Lung (tissue), 12 donors: ENCODE measurements around the gene NXF1. TPM values are rescaled to one million over a fixed set of nuclear protein-coding genes. Genes with fewer than 3 reads are reported as not detected.

Experiments
- ATAC-seq: fragments of 200-7000 bp; cut with Tn5 transposase; one replicate; pipeline ENCODE4 v1.9.1; 2020; ENCODE audit warnings: moderate number of reproducible peaks; ENCODE audit not compliant: insufficient read depth, low FRiP score
- DNase-seq, 3 donors: peaks; one replicate each; pipeline ENCODE4 v3.0.0-alpha.2; 2013 to 2017
- H3K27ac ChIP-seq, 2 donors: one replicate each; pipeline ENCODE4 v1.5.1; 2013; ENCODE audit warnings: mild to moderate bottlenecking in 2 of 2, moderate library complexity in 2 of 2, control low read depth in 1 of 2, inconsistent platforms in 1 of 2, low read depth in 1 of 2, low read length in 1 of 2
- H3K27me3 ChIP-seq, 3 donors: one replicate each; pipeline ENCODE4 v1.5.1; 2013; ENCODE audit warnings: low read length in 2 of 3; ENCODE audit not compliant: control insufficient read depth in 3 of 3, insufficient read depth in 3 of 3
- H3K36me3 ChIP-seq, 4 donors: one replicate each; pipeline ENCODE4 v1.5.1; 2013; ENCODE audit warnings: low read length in 4 of 4, mild to moderate bottlenecking in 1 of 4, moderate library complexity in 1 of 4; ENCODE audit not compliant: control insufficient read depth in 4 of 4, insufficient read depth in 4 of 4
- H3K4me1 ChIP-seq, 5 donors: one replicate each; pipeline ENCODE4 v1.5.1; 2013; ENCODE audit warnings: low read length in 5 of 5, mild to moderate bottlenecking in 2 of 5, moderate library complexity in 1 of 5; ENCODE audit not compliant: control insufficient read depth in 5 of 5, insufficient read depth in 5 of 5
- H3K4me3 ChIP-seq: one replicate; pipeline ENCODE4 v1.5.1; 2013; ENCODE audit warnings: mild to moderate bottlenecking, control low read depth, moderate library complexity
- H3K9ac ChIP-seq, 2 donors: one replicate each; pipeline ENCODE4 v1.5.1; 2013; ENCODE audit warnings: low read length in 2 of 2, control low read depth in 1 of 2; ENCODE audit not compliant: insufficient read depth in 1 of 2
- H3K9me3 ChIP-seq, 4 donors: one replicate each; pipeline ENCODE4 v1.5.1; 2013; ENCODE audit warnings: low read length in 3 of 4, mild to moderate bottlenecking in 1 of 4, moderate library complexity in 1 of 4; ENCODE audit not compliant: control insufficient read depth in 4 of 4, insufficient read depth in 3 of 4
- CTCF ChIP-seq: IDR thresholded peaks from 2 replicates; pipeline ENCODE4 v1.5.1; 2012; ENCODE audit warnings: mild to moderate bottlenecking; ENCODE audit errors: control extremely low read depth, extremely low read depth
- WGBS, 2 donors: extraction: QIAGEN DNeasy Blood & Tissue Kit; methylation state at CpG; one replicate each; pipeline ENCODE4 v1.1.7; 2013; 5-methylcytosine and 5-hydroxymethylcytosine counted together
- polyA plus RNA-seq, 2 donors: library from polyadenylated mRNA; stranded (reverse); fragments of 200-250 nt; gene quantifications; one replicate each; pipeline ENCODE4 v1.2.1, GENCODE V29; 2013
- total RNA-seq, 2 donors: library from RNA; depleted of rRNA in 1 of 2; stranded (reverse); fragments of >200 nt in 1 of 2; gene quantifications; one replicate each; pipeline ENCODE4 v1.2.1, GENCODE V29; 2014 to 2021
- donor health status: control.
- donor health status: control.
- donor health status: Bipolar disorder and iron deficiency.
- donor health status: healthy.
- donor health status: DM: yes; HTN: yes; CAD: no.

The NXF1 gene
- total and polyA plus RNA-seq, 4 donors, result 62.6 to 89.4 (median 75.5) TPM

GRCh38 chr11:62787005-62787759 lies 18.1 kb downstream of the NXF1 start, which contains the start of gene TMEM179B:
Gene TMEM179B, plus strand, starts transcription at chr11:62787402. Its CDS starts 30 bp downstream, at chr11:62787432.
- Histone ChIP-seq H3K4me3 (peak within 1 kb of the TSS; percentile 53), H3K27ac (peak within 1 kb of the TSS; percentile 93 to 98), H3K36me3 (peaks cover 0 to 22% (median 22%) of the 10 kb centered on the region in 4 donors), H3K9ac (peak within 1 kb of the TSS; percentile 42 to 69), H3K27me3 (no peaks in the 10 kb centered on the region), H3K9me3 (peaks cover 0 to 2% (median 0%) of the 10 kb centered on the region in 4 donors), H3K4me1 (peaks cover 3 to 21% (median 8%) of the 10 kb centered on the region in 5 donors)
- peak; percentile 52 for TF ChIP-seq CTCF
- 0% methylated on average over 79 to 88 of the region's 88 CpGs for WGBS, 2 donors
- peak; percentile 98 to 99 (median 99) for DNase-seq
- peak; percentile 86 for ATAC-seq

- Histone ChIP-seq H3K4me3 (peak overlapping the region; percentile 53), H3K36me3 (peaks cover 0 to 27% (median 23%) of the 10 kb centered on the region in 4 donors), H3K9ac (peak overlapping the region in 1 of 2 donors; percentile 68), H3K9me3 (peaks cover 0 to 2% (median 0%) of the 10 kb centered on the region in 4 donors), H3K27me3 (no peaks in the 10 kb centered on the region), H3K4me1 (peaks cover 3 to 18% (median 7%) of the 10 kb centered on the region in 5 donors), H3K27ac (peak overlapping the region; percentile 93 to 98)
- ATAC-seq (peak; percentile 81), DNase-seq (peak; percentile 90 to 92 (median 91))
- peak; percentile 96 for TF ChIP-seq CTCF
- WGBS, 2 donors, result 1 to 2% methylated on average over 45 to 51 of the region's 51 CpGs
Observed at GRCh38 chr11:62786318-62787004, 18.8 kb downstream of the NXF1 start.

- H3K36me3 ChIP-seq, result peaks cover 0 to 28% (median 21%) of the 10 kb centered on the region in 4 donors
- DNase-seq, result no peak
- no peak overlapping the region for H3K4me3 ChIP-seq
- 95 to 96% methylated on average over 7 of the region's 7 CpGs for WGBS, 2 donors
- ATAC-seq, result no peak
- no peak overlapping the region for H3K27ac ChIP-seq
- H3K9me3 ChIP-seq, result peaks cover 0 to 2% (median 0%) of the 10 kb centered on the region in 4 donors
- no peak overlapping the region for H3K9ac ChIP-seq
- peaks cover 0 to 4% (median 3%) of the 10 kb centered on the region in 5 donors for H3K4me1 ChIP-seq
- no peaks in the 10 kb centered on the region for H3K27me3 ChIP-seq
- no peak for TF ChIP-seq CTCF
Observed at GRCh38 chr11:62782753-62783152, 22.5 kb downstream of the NXF1 start.
